ENCODE results near the gene RUNDC3A.

Gene RUNDC3A

GRCh38 chr17:44359458-44360143 lies 51.2 kb downstream of the RUNDC3A start:
- TF ChIP-seq CTCF (IDR thresholded peaks at IDR 0.05; ENCODE audit: control insufficient read depth, insufficient read depth, low read depth, low read length, missing control alignments): no peak
- no peak for DNase-seq (ENCODE audit: low read depth)
- H3K4me3 ChIP-seq (ENCODE audit: control insufficient read depth, low read depth, low read length): no peak overlapping the region

- no peak for DNase-seq (ENCODE audit: low read depth)
- no peak overlapping the region for H3K4me3 ChIP-seq (ENCODE audit: control insufficient read depth, low read depth, low read length)
- no peak for TF ChIP-seq CTCF (IDR thresholded peaks at IDR 0.05; ENCODE audit: control insufficient read depth, insufficient read depth, low read depth, low read length, missing control alignments)
Measured at GRCh38 chr17:44360144-44360533, 51.7 kb downstream of the RUNDC3A start.

GRCh38 chr17:44360826-44361225 lies 52.4 kb downstream of the RUNDC3A start:
- TF ChIP-seq CTCF (IDR thresholded peaks at IDR 0.05; ENCODE audit: control insufficient read depth, insufficient read depth, low read depth, low read length, missing control alignments): no peak
- no peak for DNase-seq (ENCODE audit: low read depth)
- no peak overlapping the region for H3K4me3 ChIP-seq (ENCODE audit: control insufficient read depth, low read depth, low read length)

GRCh38 chr17:44361292-44362260 lies 53.2 kb downstream of the RUNDC3A start:
- no peak for DNase-seq (ENCODE audit: low read depth)
- H3K4me3 ChIP-seq (ENCODE audit: control insufficient read depth, low read depth, low read length): no peak overlapping the region
- TF ChIP-seq CTCF (IDR thresholded peaks at IDR 0.05; ENCODE audit: control insufficient read depth, insufficient read depth, low read depth, low read length, missing control alignments): no peak

GRCh38 chr17:44362459-44362948 lies 54.1 kb downstream of the RUNDC3A start:
- TF ChIP-seq CTCF (IDR thresholded peaks at IDR 0.05; ENCODE audit: control insufficient read depth, insufficient read depth, low read depth, low read length, missing control alignments): no peak
- DNase-seq (ENCODE audit: low read depth): no peak
- peak overlapping the region; percentile 87 for H3K4me3 ChIP-seq (ENCODE audit: control insufficient read depth, low read depth, low read length)

GRCh38 chr17:44362949-44363612 lies 54.7 kb downstream of the RUNDC3A start:
- TF ChIP-seq CTCF (IDR thresholded peaks at IDR 0.05; ENCODE audit: control insufficient read depth, insufficient read depth, low read depth, low read length, missing control alignments): no peak
- peak overlapping the region; percentile 87 for H3K4me3 ChIP-seq (ENCODE audit: control insufficient read depth, low read depth, low read length)
- DNase-seq (ENCODE audit: low read depth): no peak
